GM23248 (cell line): ENCODE results near the gene PCCA.

Experiments
- EZH2 ChIP-seq: fragments of 200-600 bp; sonication (generic); IDR thresholded peaks from 2 replicates; pipeline ENCODE4 v1.6.1; 2018; ENCODE audit warnings: antibody characterized with exemption, mild to moderate bottlenecking; ENCODE audit not compliant: insufficient read depth, poor library complexity, severe bottlenecking
- EZH2phosphoT487 ChIP-seq: fragments of 200-600 bp; sonication (generic); IDR thresholded peaks from 2 replicates; pipeline ENCODE4 v1.6.1; 2018; ENCODE audit warnings: antibody characterized with exemption, moderate library complexity, mild to moderate bottlenecking, low read depth; ENCODE audit not compliant: insufficient read depth

DNA sequence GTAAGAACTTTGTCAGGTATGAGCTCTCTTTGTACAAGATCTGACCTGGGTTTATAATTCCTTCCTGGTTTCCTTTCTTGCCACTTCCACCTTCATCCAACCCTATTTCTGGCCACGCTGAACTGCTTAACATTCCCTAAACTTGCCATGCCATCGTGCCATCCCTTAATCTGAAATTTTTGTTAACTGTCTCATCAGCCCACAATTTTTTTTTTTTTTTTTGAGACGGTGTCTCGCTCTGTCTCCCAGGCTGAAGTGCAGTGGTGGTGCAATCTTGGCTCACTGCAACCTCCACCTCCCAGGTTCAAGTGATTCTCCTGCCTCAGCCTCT is 355.1 kb downstream of the PCCA start:
- TF ChIP-seq EZH2phosphoT487: no peak
- no peak for TF ChIP-seq EZH2
